Measurements from ENCODE around the gene ATP5F1D. TPM values are rescaled to one million over a fixed set of nuclear protein-coding genes. Genes with fewer than 3 reads are reported as not detected.
A peak's percentile ranks its signal among the peaks of the same experiment; 100 is the strongest.

Gene ATP5F1D
- total and polyA plus RNA-seq, 2 of the 13 experiments (the other 11 are each of a cell fraction or from before 2014, with no cell fraction given), result 39.4 to 78.7 TPM

GRCh38 chr19:1264801-1265614 is 23.5 kb downstream of the ATP5F1D start (continued):
- TF ChIP-seq ZBTB49 (CRISPR knock-in tag; IDR thresholded peaks at IDR 0.05; ENCODE audit: borderline replicate concordance), result no peak
- 0 out of 2 replicates have a peak, but pooled peaks have one; percentile 42 for TF ChIP-seq HMG20A (CRISPR knock-in tag; IDR thresholded peaks at IDR 0.05; ENCODE audit: borderline replicate concordance)
- no peak for TF ChIP-seq SIN3B (IDR thresholded peaks at IDR 0.05; ENCODE audit: low read length)
- TF ChIP-seq ZNF572 (CRISPR knock-in tag; IDR thresholded peaks at IDR 0.05), result no peak
- no peak for TF ChIP-seq TRIM22 (IDR thresholded peaks at IDR 0.05)
- TF ChIP-seq GATAD2A (CRISPR knock-in tag; IDR thresholded peaks at IDR 0.05), result peak; percentile 75
- peak; percentile 77 for TF ChIP-seq MED1 (CRISPR knock-in tag; IDR thresholded peaks at IDR 0.05)
- no peak for TF ChIP-seq HBP1 (CRISPR knock-in tag; IDR thresholded peaks at IDR 0.05; ENCODE audit: low read depth)
- no peak; the same call in 1 of the 2 replicates for TF ChIP-seq MYC (CRISPR knock-in tag; IDR thresholded peaks at IDR 0.05; ENCODE audit: borderline replicate concordance)
- peak; percentile 33; the same call in 1 of the 2 replicates for TF ChIP-seq ZNF441 (CRISPR knock-in tag; IDR thresholded peaks at IDR 0.05; ENCODE audit: borderline replicate concordance)
- TF ChIP-seq ZNF101 (CRISPR knock-in tag; IDR thresholded peaks at IDR 0.05; ENCODE audit: borderline replicate concordance, low read depth), result no peak
- TF ChIP-seq PLSCR1 (CRISPR knock-in tag; IDR thresholded peaks at IDR 0.05; ENCODE audit: borderline replicate concordance), result no peak
- TF ChIP-seq ZBTB14 (CRISPR knock-in tag; IDR thresholded peaks at IDR 0.05), result no peak
- no peak for TF ChIP-seq ZNF34 (CRISPR knock-in tag; IDR thresholded peaks at IDR 0.05; ENCODE audit: borderline replicate concordance)
- no peak for TF ChIP-seq PAF1 (CRISPR knock-in tag; IDR thresholded peaks at IDR 0.05)
- no peak for TF ChIP-seq ZNF367 (CRISPR knock-in tag; IDR thresholded peaks at IDR 0.05; ENCODE audit: borderline replicate concordance)
- no peak for TF ChIP-seq TCF12 (IDR thresholded peaks at IDR 0.05)
- TF ChIP-seq TCF12 (CRISPR knock-in tag; IDR thresholded peaks at IDR 0.05), result no peak
- no peak for TF ChIP-seq SMAD9 (CRISPR knock-in tag; IDR thresholded peaks at IDR 0.05)
- 0 out of 4 replicates have a peak, but pooled peaks of 1 of the 2 experiments have one; percentile 19 for TF ChIP-seq ATF4 (CRISPR knock-in tag; IDR thresholded peaks at IDR 0.05)

Measured in HepG2 (cell line).